DND-41 (cell line): ENCODE results near the gene GIPC1.

Experiments
- EZH2 ChIP-seq: IDR thresholded peaks from 3 replicates; pipeline ENCODE4 v1.6.1; 2012; ENCODE audit warnings: borderline replicate concordance, low read depth, mild to moderate bottlenecking, moderate library complexity, low read length, inconsistent platforms; ENCODE audit not compliant: severe bottlenecking
- TF ChIP-seq, protein P1 (sequence below): IDR thresholded peaks from 2 replicates; pipeline ENCODE4 v1.5.1; 2012; ENCODE audit warnings: borderline replicate concordance, low read length, moderate library complexity, mild to moderate bottlenecking; ENCODE audit not compliant: poor library complexity, severe bottlenecking; ENCODE audit errors: extremely low read depth

- TF ChIP-seq EZH2: no peak
- TF ChIP-seq, protein P1, sequence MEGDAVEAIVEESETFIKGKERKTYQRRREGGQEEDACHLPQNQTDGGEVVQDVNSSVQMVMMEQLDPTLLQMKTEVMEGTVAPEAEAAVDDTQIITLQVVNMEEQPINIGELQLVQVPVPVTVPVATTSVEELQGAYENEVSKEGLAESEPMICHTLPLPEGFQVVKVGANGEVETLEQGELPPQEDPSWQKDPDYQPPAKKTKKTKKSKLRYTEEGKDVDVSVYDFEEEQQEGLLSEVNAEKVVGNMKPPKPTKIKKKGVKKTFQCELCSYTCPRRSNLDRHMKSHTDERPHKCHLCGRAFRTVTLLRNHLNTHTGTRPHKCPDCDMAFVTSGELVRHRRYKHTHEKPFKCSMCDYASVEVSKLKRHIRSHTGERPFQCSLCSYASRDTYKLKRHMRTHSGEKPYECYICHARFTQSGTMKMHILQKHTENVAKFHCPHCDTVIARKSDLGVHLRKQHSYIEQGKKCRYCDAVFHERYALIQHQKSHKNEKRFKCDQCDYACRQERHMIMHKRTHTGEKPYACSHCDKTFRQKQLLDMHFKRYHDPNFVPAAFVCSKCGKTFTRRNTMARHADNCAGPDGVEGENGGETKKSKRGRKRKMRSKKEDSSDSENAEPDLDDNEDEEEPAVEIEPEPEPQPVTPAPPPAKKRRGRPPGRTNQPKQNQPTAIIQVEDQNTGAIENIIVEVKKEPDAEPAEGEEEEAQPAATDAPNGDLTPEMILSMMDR: peak; percentile 13
Observed at GRCh38 chr19:14529254-14530004, 33.5 kb upstream of the GIPC1 start, which contains the start of gene TECR.
